ENCODE results near the gene GPR171. TPM values are rescaled to one million over a fixed set of nuclear protein-coding genes. Genes with fewer than 3 reads are reported as not detected.
A peak's percentile ranks its signal among the peaks of the same experiment; 100 is the strongest.

Gene GPR171
- polyA plus RNA-seq, 1 donor from 2014 or later = not detected

- H3K36me3 ChIP-seq (ENCODE audit: insufficient read depth, low read length) = no peaks in the 10 kb centered on the region
- TF ChIP-seq EZH2 (IDR thresholded peaks at IDR 0.05; ENCODE audit: borderline replicate concordance, insufficient read depth, low read length, poor library complexity, severe bottlenecking) (no peak), POLR2AphosphoS5 (IDR thresholded peaks at IDR 0.05) (peak; percentile 6)
- H3K27ac ChIP-seq (ENCODE audit: low read length) = no peak overlapping the region
- H3K79me2 ChIP-seq (replicated peaks; ENCODE audit: insufficient read depth, low read length) = no peaks in the 10 kb centered on the region
- no peak overlapping the region for H3K4me2 ChIP-seq (ENCODE audit: low read length)
- H3K4me3 ChIP-seq (ENCODE audit: low read length) = no peak overlapping the region
- H3K9me2 ChIP-seq (ENCODE audit: insufficient read depth, low read length) = no peaks in the 10 kb centered on the region
- no peaks in the 10 kb centered on the region for H3F3A ChIP-seq (ENCODE audit: insufficient read depth, low read length, poor library complexity, severe bottlenecking)
- no peaks in the 10 kb centered on the region for H3K27me3 ChIP-seq (ENCODE audit: insufficient read depth, low read depth, low read length)
- no peak overlapping the region for H3K9ac ChIP-seq (ENCODE audit: low read length)
- no peak overlapping the region for H2AFZ ChIP-seq (ENCODE audit: low read depth, low read length)
- no peaks in the 10 kb centered on the region for H4K20me1 ChIP-seq (ENCODE audit: insufficient read depth)
- H3K9me3 ChIP-seq (ENCODE audit: low read length) = no peaks in the 10 kb centered on the region
Observed at GRCh38 chr3:151213881-151214280, 10.9 kb upstream of the GPR171 start.

- H3K27me3 ChIP-seq (ENCODE audit: insufficient read depth, low read depth, low read length) = no peaks in the 10 kb centered on the region
- no peaks in the 10 kb centered on the region for H3K9me2 ChIP-seq (ENCODE audit: insufficient read depth, low read length)
- H3K9me3 ChIP-seq (ENCODE audit: low read length) = no peaks in the 10 kb centered on the region
- H3K27ac ChIP-seq (ENCODE audit: low read length) = no peak overlapping the region
- no peaks in the 10 kb centered on the region for H3F3A ChIP-seq (ENCODE audit: insufficient read depth, low read length, poor library complexity, severe bottlenecking)
- no peak overlapping the region for H2AFZ ChIP-seq (ENCODE audit: low read depth, low read length)
- H3K4me2 ChIP-seq (ENCODE audit: low read length) = no peak overlapping the region
- no peaks in the 10 kb centered on the region for H3K36me3 ChIP-seq (ENCODE audit: insufficient read depth, low read length)
- H4K20me1 ChIP-seq (ENCODE audit: insufficient read depth) = no peaks in the 10 kb centered on the region
- TF ChIP-seq SMC3 (conservative IDR thresholded peaks at IDR 0.05; ENCODE audit: poor library complexity) = no peak
- no peak for TF ChIP-seq MXI1 (conservative IDR thresholded peaks at IDR 0.05; ENCODE audit: poor library complexity, severe bottlenecking)
- TF ChIP-seq, protein P1, sequence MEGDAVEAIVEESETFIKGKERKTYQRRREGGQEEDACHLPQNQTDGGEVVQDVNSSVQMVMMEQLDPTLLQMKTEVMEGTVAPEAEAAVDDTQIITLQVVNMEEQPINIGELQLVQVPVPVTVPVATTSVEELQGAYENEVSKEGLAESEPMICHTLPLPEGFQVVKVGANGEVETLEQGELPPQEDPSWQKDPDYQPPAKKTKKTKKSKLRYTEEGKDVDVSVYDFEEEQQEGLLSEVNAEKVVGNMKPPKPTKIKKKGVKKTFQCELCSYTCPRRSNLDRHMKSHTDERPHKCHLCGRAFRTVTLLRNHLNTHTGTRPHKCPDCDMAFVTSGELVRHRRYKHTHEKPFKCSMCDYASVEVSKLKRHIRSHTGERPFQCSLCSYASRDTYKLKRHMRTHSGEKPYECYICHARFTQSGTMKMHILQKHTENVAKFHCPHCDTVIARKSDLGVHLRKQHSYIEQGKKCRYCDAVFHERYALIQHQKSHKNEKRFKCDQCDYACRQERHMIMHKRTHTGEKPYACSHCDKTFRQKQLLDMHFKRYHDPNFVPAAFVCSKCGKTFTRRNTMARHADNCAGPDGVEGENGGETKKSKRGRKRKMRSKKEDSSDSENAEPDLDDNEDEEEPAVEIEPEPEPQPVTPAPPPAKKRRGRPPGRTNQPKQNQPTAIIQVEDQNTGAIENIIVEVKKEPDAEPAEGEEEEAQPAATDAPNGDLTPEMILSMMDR (IDR thresholded peaks at IDR 0.05; ENCODE audit: poor library complexity, severe bottlenecking) = no peak
- TF ChIP-seq RAD21 (conservative IDR thresholded peaks at IDR 0.05) = no peak
- TF ChIP-seq EP300 (conservative IDR thresholded peaks at IDR 0.05; ENCODE audit: poor library complexity, severe bottlenecking) = no peak
- no peak overlapping the region for H3K9ac ChIP-seq (ENCODE audit: low read length)
- no peaks in the 10 kb centered on the region for H3K79me2 ChIP-seq (replicated peaks; ENCODE audit: insufficient read depth, low read length)
- no peak overlapping the region for H3K4me3 ChIP-seq (ENCODE audit: low read length)
Observed at GRCh38 chr3:151213151-151213550, 10.1 kb upstream of the GPR171 start.

DNA sequence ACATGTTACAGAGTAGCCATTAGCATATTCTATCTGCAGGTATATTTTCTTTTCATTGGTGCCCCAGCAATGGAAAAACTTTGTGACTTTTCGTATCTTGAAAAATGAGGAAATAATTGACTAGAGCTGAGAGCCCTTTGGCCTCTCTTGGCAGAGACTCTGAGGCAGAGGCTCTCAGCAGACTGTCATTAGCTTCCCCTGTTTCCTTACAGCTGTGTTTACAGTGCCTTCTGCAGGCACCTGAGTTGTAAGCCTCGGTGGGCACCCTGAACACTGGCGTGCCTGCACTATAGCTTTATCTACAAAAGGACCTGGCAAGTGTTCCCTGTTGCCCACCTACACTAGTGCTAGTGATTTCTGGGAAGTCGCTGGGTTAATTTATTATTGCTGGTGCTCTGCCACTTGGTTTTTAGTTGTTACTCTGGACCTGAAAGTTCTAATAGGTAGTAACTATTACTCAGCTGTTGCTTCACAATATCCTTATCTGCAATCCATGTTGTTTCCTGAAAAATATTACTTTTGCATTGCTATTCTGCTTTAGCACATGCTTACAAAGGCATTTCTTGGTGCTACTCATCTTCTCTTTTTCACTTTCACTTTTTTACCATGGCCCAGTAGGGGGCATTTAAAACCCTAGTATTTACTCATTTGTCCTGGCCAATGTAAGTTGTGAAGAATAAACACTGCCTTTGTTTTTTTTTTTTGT lies 7.8 kb upstream of the GPR171 start:
- H3K4me3 ChIP-seq (ENCODE audit: low read length) = no peak overlapping the region

More for the DNA sequence above, 7.8 kb upstream of the GPR171 start:
- TF ChIP-seq SMC3 (conservative IDR thresholded peaks at IDR 0.05; ENCODE audit: poor library complexity) (no peak), POLR2AphosphoS5 (IDR thresholded peaks at IDR 0.05) (no peak), TAF1 (IDR thresholded peaks at IDR 0.05; ENCODE audit: low read depth) (no peak), EP300 (conservative IDR thresholded peaks at IDR 0.05; ENCODE audit: poor library complexity, severe bottlenecking) (no peak), RAD21 (conservative IDR thresholded peaks at IDR 0.05) (no peak), MXI1 (conservative IDR thresholded peaks at IDR 0.05; ENCODE audit: poor library complexity, severe bottlenecking) (no peak), EZH2 (IDR thresholded peaks at IDR 0.05; ENCODE audit: borderline replicate concordance, insufficient read depth, low read length, poor library complexity, severe bottlenecking) (no peak)
- TF ChIP-seq, protein P2, sequence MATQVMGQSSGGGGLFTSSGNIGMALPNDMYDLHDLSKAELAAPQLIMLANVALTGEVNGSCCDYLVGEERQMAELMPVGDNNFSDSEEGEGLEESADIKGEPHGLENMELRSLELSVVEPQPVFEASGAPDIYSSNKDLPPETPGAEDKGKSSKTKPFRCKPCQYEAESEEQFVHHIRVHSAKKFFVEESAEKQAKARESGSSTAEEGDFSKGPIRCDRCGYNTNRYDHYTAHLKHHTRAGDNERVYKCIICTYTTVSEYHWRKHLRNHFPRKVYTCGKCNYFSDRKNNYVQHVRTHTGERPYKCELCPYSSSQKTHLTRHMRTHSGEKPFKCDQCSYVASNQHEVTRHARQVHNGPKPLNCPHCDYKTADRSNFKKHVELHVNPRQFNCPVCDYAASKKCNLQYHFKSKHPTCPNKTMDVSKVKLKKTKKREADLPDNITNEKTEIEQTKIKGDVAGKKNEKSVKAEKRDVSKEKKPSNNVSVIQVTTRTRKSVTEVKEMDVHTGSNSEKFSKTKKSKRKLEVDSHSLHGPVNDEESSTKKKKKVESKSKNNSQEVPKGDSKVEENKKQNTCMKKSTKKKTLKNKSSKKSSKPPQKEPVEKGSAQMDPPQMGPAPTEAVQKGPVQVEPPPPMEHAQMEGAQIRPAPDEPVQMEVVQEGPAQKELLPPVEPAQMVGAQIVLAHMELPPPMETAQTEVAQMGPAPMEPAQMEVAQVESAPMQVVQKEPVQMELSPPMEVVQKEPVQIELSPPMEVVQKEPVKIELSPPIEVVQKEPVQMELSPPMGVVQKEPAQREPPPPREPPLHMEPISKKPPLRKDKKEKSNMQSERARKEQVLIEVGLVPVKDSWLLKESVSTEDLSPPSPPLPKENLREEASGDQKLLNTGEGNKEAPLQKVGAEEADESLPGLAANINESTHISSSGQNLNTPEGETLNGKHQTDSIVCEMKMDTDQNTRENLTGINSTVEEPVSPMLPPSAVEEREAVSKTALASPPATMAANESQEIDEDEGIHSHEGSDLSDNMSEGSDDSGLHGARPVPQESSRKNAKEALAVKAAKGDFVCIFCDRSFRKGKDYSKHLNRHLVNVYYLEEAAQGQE (IDR thresholded peaks at IDR 0.05; ENCODE audit: borderline replicate concordance) = no peak
- TF ChIP-seq, protein P1 (IDR thresholded peaks at IDR 0.05; ENCODE audit: poor library complexity, severe bottlenecking) = no peak
- Histone ChIP-seq H3K4me2 (ENCODE audit: low read length) (no peak overlapping the region), H3F3A (ENCODE audit: insufficient read depth, low read length, poor library complexity, severe bottlenecking) (no peaks in the 10 kb centered on the region), H3K27me3 (ENCODE audit: insufficient read depth, low read depth, low read length) (no peaks in the 10 kb centered on the region), H3K36me3 (ENCODE audit: insufficient read depth, low read length) (no peaks in the 10 kb centered on the region), H4K20me1 (ENCODE audit: insufficient read depth) (no peaks in the 10 kb centered on the region), H2AFZ (ENCODE audit: low read depth, low read length) (no peak overlapping the region), H3K9me2 (ENCODE audit: insufficient read depth, low read length) (no peaks in the 10 kb centered on the region), H3K9me3 (ENCODE audit: low read length) (no peaks in the 10 kb centered on the region), H3K9ac (ENCODE audit: low read length) (no peak overlapping the region), H3K79me2 (replicated peaks; ENCODE audit: insufficient read depth, low read length) (no peaks in the 10 kb centered on the region), H3K27ac (ENCODE audit: low read length) (no peak overlapping the region)
